ENCODE data around the gene FBXL13. TPM values are rescaled to one million over a fixed set of nuclear protein-coding genes. Genes with fewer than 3 reads are reported as not detected.
A peak's percentile ranks its signal among the peaks of the same experiment; 100 is the strongest.

The FBXL13 gene
- total and polyA plus RNA-seq, 8 donors: 0.80 to 25.3 (median 6.0) TPM; not detected in 1

GRCh38 chr7:102889851-102890250, 184.7 kb downstream of the FBXL13 start:
- Histone ChIP-seq H3K36me3 (no peaks in the 10 kb centered on the region), H3K27ac (peak overlapping the region in 3 of 5 donors; percentile 17 to 44 (median 34)), H3K9me3 (no peaks in the 10 kb centered on the region), H3K4me1 (peaks cover 6 to 44% (median 26%) of the 10 kb centered on the region in 4 donors), H3K27me3 (no peaks in the 10 kb centered on the region), H3K4me3 (no peak overlapping the region)
- peak in 1 of 2 donors; percentile 57 for DNase-seq
- TF ChIP-seq POLR2AphosphoS5 (IDR thresholded peaks at IDR 0.05) (no peak), CTCF (IDR thresholded peaks at IDR 0.05) (no peak)
- WGBS, 5 donors: 58 to 74% (median 63%) methylated on average over 2 of the region's 2 CpGs
- intact Hi-C loops (cut with DNase I; ENCODE audit: low total_unique reads): no loop called here

- intact Hi-C loops (cut with DNase I; ENCODE audit: low total_unique reads): no loop called here
- WGBS, 5 donors: 62 to 75% (median 70%) methylated on average over 3 of the region's 3 CpGs
- H3K4me3 ChIP-seq: no peak overlapping the region
- H3K36me3 ChIP-seq: no peaks in the 10 kb centered on the region
- H3K4me1 ChIP-seq: peaks cover 8 to 44% (median 25%) of the 10 kb centered on the region in 4 donors
- no peak for TF ChIP-seq POLR2A (IDR thresholded peaks at IDR 0.05)
- no peak for TF ChIP-seq POLR2AphosphoS5 (IDR thresholded peaks at IDR 0.05)
- no peak for TF ChIP-seq CTCF (IDR thresholded peaks at IDR 0.05)
- TF ChIP-seq EP300 (IDR thresholded peaks at IDR 0.05): no peak
- H3K27ac ChIP-seq: peak overlapping the region in 3 of 5 donors; percentile 4 to 44 (median 33)
- no peaks in the 10 kb centered on the region for H3K27me3 ChIP-seq
- no peak for DNase-seq
- no peaks in the 10 kb centered on the region for H3K9me3 ChIP-seq
These were observed 185.9 kb downstream of the FBXL13 start for GRCh38 chr7:102888561-102889233.

GRCh38 chr7:102883098-102883860, 191.3 kb downstream of the FBXL13 start:
- H3K4me1 ChIP-seq: peaks cover 0 to 13% (median 4%) of the 10 kb centered on the region in 4 donors
- 26 to 46% (median 37%) methylated on average over 6 of the region's 6 CpGs for WGBS, 5 donors
- H3K4me3 ChIP-seq: no peak overlapping the region
- peak overlapping the region in 4 of 5 donors; percentile 27 to 49 (median 36) for H3K27ac ChIP-seq
- intact Hi-C loops (cut with DNase I; ENCODE audit: low total_unique reads): no loop called here
- no peaks in the 10 kb centered on the region for H3K27me3 ChIP-seq
- H3K36me3 ChIP-seq: no peaks in the 10 kb centered on the region
- DNase-seq: peak in 1 of 2 donors; percentile 63
- TF ChIP-seq POLR2AphosphoS5 (IDR thresholded peaks at IDR 0.05): peak in 1 of 3 donors; percentile 12
- no peak for TF ChIP-seq EP300 (IDR thresholded peaks at IDR 0.05)
- TF ChIP-seq POLR2A (IDR thresholded peaks at IDR 0.05): no peak
- no peaks in the 10 kb centered on the region for H3K9me3 ChIP-seq

- TF ChIP-seq EP300 (IDR thresholded peaks at IDR 0.05) (no peak), POLR2AphosphoS5 (IDR thresholded peaks at IDR 0.05) (peak in 2 of 3 donors; percentile 28 to 84), POLR2A (IDR thresholded peaks at IDR 0.05) (no peak)
- Histone ChIP-seq H3K36me3 (peaks cover 0 to 13% (median 0%) of the 10 kb centered on the region in 4 donors), H3K27me3 (no peaks in the 10 kb centered on the region), H3K4me1 (peaks cover 0 to 28% (median 7%) of the 10 kb centered on the region in 4 donors), H3K27ac (peak overlapping the region; percentile 13 to 75 (median 61)), H3K9me3 (no peaks in the 10 kb centered on the region), H3K4me3 (no peak overlapping the region)
- intact Hi-C loops (cut with DNase I; ENCODE audit: low total_unique reads): no loop called here
- 80 to 94% (median 90%) methylated on average over 3 of the region's 3 CpGs for WGBS, 5 donors
- DNase-seq: peak; percentile 27 to 80
These were observed 198.8 kb downstream of the FBXL13 start for GRCh38 chr7:102875700-102876295.

- intact Hi-C loops (cut with DNase I; ENCODE audit: low total_unique reads): no loop called here
- Histone ChIP-seq H3K4me1 (peaks cover 0 to 28% (median 7%) of the 10 kb centered on the region in 4 donors), H3K36me3 (peaks cover 0 to 13% (median 0%) of the 10 kb centered on the region in 4 donors), H3K27ac (peak overlapping the region; percentile 13 to 75 (median 61)), H3K27me3 (no peaks in the 10 kb centered on the region), H3K4me3 (no peak overlapping the region), H3K9me3 (no peaks in the 10 kb centered on the region)
- no peak for DNase-seq
- 73 to 94% (median 84%) methylated on average over 1 of the region's 1 CpG for WGBS, 5 donors
- TF ChIP-seq CTCF (IDR thresholded peaks at IDR 0.05) (no peak), EP300 (IDR thresholded peaks at IDR 0.05) (no peak), POLR2A (IDR thresholded peaks at IDR 0.05) (no peak), POLR2AphosphoS5 (IDR thresholded peaks at IDR 0.05) (no peak)
These were observed 199.6 kb downstream of the FBXL13 start for GRCh38 chr7:102874966-102875365.
